ENCODE results near the gene ARHGAP45. TPM values are rescaled to one million over a fixed set of nuclear protein-coding genes. Genes with fewer than 3 reads are reported as not detected.

The ARHGAP45 gene
- total and polyA plus RNA-seq, 2 of the 8 experiments (the other 6 are each of a cell fraction or from before 2014, with no cell fraction given), result 31.4 to 41.8 TPM

DNA sequence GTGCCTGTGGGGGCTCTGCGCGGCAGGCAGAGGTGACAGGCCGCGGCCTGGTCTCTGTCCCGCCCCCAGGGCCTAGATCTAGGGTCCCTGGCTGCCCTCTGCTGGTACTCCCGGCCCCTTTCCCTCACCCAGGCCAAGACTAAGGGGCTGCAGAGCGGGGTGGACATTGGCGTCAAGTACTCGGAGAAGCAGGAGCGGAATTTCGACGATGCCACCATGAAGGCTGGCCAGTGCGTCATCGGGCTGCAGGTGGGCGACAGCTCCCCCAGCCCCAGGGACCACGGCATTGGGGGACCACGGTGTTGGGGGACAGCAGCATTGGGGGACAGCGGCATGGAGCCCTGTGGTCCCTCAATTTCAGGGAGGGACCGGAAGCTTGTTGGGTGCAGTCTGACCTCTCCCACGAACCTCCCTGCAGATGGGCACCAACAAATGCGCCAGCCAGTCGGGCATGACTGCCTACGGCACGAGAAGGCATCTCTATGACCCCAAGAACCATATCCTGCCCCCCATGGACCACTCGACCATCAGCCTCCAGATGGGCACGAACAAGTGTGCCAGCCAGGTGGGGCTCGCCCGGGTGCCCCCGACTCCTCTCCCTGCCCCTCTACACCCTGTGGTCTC lies 30.9 kb upstream of the ARHGAP45 start (continued):
- TF ChIP-seq, protein P1, sequence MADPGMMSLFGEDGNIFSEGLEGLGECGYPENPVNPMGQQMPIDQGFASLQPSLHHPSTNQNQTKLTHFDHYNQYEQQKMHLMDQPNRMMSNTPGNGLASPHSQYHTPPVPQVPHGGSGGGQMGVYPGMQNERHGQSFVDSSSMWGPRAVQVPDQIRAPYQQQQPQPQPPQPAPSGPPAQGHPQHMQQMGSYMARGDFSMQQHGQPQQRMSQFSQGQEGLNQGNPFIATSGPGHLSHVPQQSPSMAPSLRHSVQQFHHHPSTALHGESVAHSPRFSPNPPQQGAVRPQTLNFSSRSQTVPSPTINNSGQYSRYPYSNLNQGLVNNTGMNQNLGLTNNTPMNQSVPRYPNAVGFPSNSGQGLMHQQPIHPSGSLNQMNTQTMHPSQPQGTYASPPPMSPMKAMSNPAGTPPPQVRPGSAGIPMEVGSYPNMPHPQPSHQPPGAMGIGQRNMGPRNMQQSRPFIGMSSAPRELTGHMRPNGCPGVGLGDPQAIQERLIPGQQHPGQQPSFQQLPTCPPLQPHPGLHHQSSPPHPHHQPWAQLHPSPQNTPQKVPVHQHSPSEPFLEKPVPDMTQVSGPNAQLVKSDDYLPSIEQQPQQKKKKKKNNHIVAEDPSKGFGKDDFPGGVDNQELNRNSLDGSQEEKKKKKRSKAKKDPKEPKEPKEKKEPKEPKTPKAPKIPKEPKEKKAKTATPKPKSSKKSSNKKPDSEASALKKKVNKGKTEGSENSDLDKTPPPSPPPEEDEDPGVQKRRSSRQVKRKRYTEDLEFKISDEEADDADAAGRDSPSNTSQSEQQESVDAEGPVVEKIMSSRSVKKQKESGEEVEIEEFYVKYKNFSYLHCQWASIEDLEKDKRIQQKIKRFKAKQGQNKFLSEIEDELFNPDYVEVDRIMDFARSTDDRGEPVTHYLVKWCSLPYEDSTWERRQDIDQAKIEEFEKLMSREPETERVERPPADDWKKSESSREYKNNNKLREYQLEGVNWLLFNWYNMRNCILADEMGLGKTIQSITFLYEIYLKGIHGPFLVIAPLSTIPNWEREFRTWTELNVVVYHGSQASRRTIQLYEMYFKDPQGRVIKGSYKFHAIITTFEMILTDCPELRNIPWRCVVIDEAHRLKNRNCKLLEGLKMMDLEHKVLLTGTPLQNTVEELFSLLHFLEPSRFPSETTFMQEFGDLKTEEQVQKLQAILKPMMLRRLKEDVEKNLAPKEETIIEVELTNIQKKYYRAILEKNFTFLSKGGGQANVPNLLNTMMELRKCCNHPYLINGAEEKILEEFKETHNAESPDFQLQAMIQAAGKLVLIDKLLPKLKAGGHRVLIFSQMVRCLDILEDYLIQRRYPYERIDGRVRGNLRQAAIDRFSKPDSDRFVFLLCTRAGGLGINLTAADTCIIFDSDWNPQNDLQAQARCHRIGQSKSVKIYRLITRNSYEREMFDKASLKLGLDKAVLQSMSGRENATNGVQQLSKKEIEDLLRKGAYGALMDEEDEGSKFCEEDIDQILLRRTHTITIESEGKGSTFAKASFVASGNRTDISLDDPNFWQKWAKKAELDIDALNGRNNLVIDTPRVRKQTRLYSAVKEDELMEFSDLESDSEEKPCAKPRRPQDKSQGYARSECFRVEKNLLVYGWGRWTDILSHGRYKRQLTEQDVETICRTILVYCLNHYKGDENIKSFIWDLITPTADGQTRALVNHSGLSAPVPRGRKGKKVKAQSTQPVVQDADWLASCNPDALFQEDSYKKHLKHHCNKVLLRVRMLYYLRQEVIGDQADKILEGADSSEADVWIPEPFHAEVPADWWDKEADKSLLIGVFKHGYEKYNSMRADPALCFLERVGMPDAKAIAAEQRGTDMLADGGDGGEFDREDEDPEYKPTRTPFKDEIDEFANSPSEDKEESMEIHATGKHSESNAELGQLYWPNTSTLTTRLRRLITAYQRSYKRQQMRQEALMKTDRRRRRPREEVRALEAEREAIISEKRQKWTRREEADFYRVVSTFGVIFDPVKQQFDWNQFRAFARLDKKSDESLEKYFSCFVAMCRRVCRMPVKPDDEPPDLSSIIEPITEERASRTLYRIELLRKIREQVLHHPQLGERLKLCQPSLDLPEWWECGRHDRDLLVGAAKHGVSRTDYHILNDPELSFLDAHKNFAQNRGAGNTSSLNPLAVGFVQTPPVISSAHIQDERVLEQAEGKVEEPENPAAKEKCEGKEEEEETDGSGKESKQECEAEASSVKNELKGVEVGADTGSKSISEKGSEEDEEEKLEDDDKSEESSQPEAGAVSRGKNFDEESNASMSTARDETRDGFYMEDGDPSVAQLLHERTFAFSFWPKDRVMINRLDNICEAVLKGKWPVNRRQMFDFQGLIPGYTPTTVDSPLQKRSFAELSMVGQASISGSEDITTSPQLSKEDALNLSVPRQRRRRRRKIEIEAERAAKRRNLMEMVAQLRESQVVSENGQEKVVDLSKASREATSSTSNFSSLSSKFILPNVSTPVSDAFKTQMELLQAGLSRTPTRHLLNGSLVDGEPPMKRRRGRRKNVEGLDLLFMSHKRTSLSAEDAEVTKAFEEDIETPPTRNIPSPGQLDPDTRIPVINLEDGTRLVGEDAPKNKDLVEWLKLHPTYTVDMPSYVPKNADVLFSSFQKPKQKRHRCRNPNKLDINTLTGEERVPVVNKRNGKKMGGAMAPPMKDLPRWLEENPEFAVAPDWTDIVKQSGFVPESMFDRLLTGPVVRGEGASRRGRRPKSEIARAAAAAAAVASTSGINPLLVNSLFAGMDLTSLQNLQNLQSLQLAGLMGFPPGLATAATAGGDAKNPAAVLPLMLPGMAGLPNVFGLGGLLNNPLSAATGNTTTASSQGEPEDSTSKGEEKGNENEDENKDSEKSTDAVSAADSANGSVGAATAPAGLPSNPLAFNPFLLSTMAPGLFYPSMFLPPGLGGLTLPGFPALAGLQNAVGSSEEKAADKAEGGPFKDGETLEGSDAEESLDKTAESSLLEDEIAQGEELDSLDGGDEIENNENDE (IDR thresholded peaks at IDR 0.05; ENCODE audit: insufficient replicate concordance, low read length), result no peak
- TF ChIP-seq CTBP2 (IDR thresholded peaks at IDR 0.05; ENCODE audit: borderline replicate concordance, insufficient read depth, insufficient read length, low read length) (no peak), NRF1 (IDR thresholded peaks at IDR 0.05; ENCODE audit: low read depth, low read length) (no peak), SAP30 (IDR thresholded peaks at IDR 0.05; ENCODE audit: insufficient read depth, insufficient replicate concordance, low read length) (no peak), POLR2AphosphoS5 (IDR thresholded peaks at IDR 0.05; ENCODE audit: low read depth, low read length) (peak; percentile 94), GABPA (IDR thresholded peaks at IDR 0.05; ENCODE audit: borderline replicate concordance, insufficient read depth, low read length) (no peak), HDAC6 (IDR thresholded peaks at IDR 0.05; ENCODE audit: low read depth, low read length) (no peak), POLR2A (IDR thresholded peaks at IDR 0.05; ENCODE audit: control extremely low read depth in 1 of 2, low read depth in 2 of 2, low read length in 2 of 2) (peak in 1 of 2 experiments; percentile 85; a peak in 1 of 3 replicates)
